CD4-positive, alpha-beta T cell treated with Interleukin-17A for 4 hours (primary cell): Measurements from ENCODE around the gene PSMD4.
"Not testable (repeated sequence)": the region's sequence is repeated elsewhere in the genome, so short reads cannot be mapped to it uniquely, and the experiment has no call there.

ENCODE experiments used
- DNase-seq: peaks from one replicate; pipeline ENCODE4 v3.0.0-alpha.2; 2020; ENCODE audit warnings: mixed read lengths

The PSMD4 gene

GRCh38 chr1:151275341-151275740 lies 20.8 kb downstream of the PSMD4 start:
- DNase-seq = not testable (repeated sequence)

GRCh38 chr1:151277249-151277648 lies 22.7 kb downstream of the PSMD4 start:
- DNase-seq = no peak

DNA sequence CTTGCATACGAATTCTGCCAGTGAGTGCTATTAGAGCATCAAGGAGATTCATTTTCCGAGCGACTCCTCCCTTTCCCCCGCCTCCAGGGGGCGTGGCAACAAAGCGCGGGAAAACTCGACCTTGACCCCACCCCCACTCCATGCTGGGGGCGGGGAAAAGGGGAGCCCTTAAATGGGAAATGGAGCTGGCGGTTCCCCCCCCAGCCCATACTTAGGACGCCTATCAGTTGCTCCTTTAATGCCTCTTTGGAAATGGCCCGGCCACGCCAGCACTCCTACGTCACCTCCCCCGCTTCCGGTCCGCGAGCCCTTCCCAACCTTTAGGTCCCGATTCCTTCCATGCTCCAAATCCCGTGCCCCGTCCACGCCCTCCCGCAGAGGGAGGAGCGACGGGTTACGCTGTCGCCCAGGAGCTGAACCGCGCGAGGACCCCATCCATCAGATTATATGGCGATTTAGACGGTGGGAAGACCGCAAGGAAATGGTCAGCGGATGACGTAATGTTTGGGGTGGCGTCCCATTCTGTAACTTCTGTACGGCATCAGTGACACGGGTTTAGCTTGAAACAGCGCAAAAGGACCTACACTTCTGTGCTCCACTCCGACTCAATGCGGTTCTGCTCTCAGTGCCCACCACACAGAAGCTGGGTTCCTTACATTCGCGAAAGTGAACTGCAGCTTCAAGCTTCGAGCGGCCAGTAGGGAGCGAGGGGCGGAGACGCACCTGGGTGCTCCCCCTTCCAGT lies 26.9 kb downstream of the PSMD4 start:
- peak; percentile 95 for DNase-seq

- DNase-seq = peak; percentile 97
These were observed 27.7 kb downstream of the PSMD4 start, which contains the start of gene ZNF687 for GRCh38 chr1:151281969-151282882. ZNF687 (plus strand) TSS chr1:151282299; CDS start chr1:151286292, 3,993 bp downstream.

DNA sequence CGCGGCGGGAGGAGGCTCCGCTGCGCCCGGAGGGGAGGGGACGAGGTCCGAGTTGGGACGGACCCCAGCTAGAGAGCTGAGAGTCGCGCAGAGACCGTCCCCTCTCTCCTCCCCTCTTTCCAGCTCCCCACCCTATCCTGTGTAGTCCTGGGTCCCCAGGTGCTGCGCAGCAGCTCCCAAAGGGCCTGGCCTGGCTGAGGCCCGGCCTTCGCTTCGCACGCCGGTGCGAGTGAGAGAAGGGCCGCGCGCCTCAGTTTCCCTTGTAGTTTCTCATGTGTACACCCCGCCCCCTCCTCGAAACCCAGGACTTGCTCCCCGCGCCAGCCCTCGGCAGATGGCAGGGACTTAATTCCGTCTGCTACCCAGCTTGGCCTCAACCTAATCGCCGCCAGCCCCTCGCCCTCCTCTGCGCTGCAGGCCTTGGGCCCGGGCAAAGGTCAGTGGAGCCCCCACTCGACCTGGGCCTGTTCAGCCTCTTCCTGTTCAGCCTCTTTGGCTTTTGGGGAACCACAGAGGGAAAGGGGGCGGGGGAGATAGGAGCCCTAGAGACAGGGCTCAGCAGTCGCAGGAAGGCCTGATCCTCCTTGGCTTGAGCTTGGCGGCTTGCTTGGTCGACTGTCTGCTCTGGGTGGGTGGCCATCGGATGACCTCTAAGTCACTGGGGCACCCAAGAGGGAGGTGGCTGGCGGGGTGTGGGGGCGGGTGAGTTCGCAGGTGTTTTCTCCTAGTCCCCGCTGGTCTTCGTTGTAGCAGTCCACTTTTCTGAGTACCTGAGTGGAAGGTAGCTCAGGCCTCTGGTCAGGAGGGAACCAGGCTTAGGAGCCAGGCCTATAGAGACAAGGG lies 28.6 kb downstream of the PSMD4 start:
- DNase-seq = peak; percentile 23

DNA sequence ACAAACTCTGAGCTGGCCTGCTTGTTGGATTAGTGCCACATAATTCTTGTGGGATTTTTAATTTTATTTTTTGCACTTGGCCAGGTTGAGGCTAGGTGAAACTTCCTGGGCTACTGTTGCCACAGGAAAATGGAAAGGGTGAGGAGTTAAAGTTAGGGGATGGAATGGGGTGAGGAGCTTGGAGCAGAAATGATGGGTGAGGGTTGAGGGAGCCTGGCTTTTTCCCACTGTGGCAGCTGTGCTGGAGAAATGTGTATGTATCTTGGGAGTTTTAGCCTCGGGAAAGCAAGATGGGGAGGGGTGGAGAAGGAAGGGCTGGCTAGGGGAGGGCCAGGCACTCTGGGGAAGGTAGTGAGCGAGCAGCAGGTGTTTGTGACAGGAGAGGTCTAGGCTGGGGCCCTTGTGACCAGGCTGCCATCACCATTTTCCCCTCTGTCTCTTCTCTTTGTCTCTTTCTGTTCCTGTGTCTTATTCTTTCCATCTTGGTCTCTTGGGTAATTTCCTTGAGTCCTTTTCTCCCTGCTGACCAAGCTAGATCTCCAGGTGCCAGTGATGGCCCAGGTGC lies 29.6 kb downstream of the PSMD4 start:
- DNase-seq = no peak

DNA sequence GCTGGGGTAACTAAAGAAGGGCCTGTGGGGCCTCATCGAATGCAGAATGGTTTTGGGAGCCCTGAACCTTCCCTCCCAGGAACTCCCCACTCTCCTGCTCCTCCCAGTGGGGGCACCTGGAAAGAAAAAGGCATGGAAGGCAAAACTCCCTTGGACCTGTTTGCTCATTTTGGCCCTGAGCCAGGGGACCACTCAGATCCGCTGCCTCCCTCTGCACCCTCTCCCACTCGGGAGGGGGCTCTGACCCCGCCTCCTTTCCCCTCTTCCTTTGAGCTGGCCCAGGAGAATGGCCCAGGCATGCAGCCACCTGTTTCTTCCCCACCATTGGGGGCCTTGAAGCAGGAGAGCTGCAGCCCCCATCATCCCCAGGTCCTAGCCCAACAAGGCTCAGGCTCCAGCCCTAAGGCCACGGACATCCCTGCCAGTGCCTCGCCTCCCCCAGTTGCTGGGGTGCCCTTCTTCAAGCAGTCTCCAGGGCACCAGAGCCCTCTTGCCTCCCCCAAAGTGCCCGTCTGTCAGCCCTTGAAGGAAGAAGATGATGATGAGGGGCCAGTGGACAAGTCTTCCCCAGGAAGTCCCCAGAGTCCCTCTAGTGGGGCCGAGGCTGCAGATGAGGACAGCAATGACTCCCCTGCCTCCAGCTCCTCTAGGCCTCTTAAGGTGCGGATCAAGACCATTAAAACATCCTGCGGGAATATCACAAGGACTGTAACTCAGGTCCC lies 32.2 kb downstream of the PSMD4 start:
- DNase-seq = no peak

GRCh38 chr1:151287341-151287699 lies 32.8 kb downstream of the PSMD4 start:
- DNase-seq = no peak

- DNase-seq = no peak
These were observed 33.4 kb downstream of the PSMD4 start for GRCh38 chr1:151287767-151288500.

DNA sequence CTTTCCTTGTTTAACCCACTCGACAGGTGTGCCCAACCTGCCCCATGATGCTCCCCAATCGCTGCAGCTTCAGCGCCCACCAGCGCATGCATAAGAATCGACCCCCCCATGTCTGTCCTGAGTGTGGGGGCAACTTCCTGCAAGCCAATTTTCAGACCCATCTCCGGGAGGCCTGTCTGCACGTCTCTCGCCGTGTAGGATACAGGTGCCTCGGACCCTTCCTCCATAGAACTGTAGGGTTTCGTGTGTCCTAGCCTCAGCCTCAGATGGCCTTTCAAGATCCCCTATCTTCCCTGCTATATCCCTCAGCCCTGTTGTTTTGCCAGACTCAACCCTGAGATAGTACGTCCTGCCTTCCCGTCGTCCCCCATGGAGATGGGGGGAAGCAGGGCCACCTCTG lies 34.0 kb downstream of the PSMD4 start:
- DNase-seq = no peak

- DNase-seq = no peak
These were observed 34.8 kb downstream of the PSMD4 start for GRCh38 chr1:151289080-151289935.

- no peak for DNase-seq
These were observed 35.6 kb downstream of the PSMD4 start for GRCh38 chr1:151289991-151290708.

GRCh38 chr1:151290709-151291303 lies 36.3 kb downstream of the PSMD4 start:
- DNase-seq = no peak

- no peak for DNase-seq
These were observed 37.9 kb downstream of the PSMD4 start for GRCh38 chr1:151292207-151293030.

DNA sequence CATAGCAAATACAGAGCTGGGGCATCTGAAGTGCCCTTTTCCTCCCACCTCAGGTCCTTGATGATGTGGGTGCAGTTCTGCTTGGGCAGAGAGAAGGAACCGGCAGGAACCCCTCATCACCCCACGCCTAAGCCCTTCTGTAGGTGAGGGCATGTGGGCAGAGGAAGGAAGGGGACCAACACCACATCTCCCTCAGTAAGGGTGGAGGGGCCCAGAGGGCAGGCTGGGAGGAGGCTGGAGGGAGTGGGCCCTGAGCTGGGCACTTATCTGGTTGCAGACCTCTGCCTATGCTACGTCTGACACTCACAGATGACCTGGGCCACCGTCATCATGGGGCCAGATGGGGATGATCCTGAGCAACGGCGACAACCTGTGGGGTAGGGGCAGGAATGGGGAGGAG lies 38.6 kb downstream of the PSMD4 start:
- DNase-seq = no peak

- DNase-seq = no peak
These were observed 40.4 kb downstream of the PSMD4 start for GRCh38 chr1:151294742-151295462.

- no peak for DNase-seq
These were observed 55.3 kb downstream of the PSMD4 start for GRCh38 chr1:151309811-151310323.
